Measurements from ENCODE around the gene TMC5.

The TMC5 gene

GRCh38 chr16:19431636-19432340 is 14.1 kb downstream of the TMC5 start:
- no peak for DNase-seq (ENCODE audit: low read depth)
- TF ChIP-seq MYC (IDR thresholded peaks at IDR 0.05; ENCODE audit: low read depth, low read length): no peak
- TF ChIP-seq POLR2A (IDR thresholded peaks at IDR 0.05; ENCODE audit: extremely low read depth, insufficient read length): no peak
- no peak for TF ChIP-seq CTCF (IDR thresholded peaks at IDR 0.05; ENCODE audit: low read depth, low read length)
- TF ChIP-seq MAX (IDR thresholded peaks at IDR 0.05; ENCODE audit: low read depth, low read length): no peak
- no peak overlapping the region for H3K4me3 ChIP-seq (ENCODE audit: low read depth, low read length)

GRCh38 chr16:19432429-19432828 is 14.7 kb downstream of the TMC5 start:
- no peak overlapping the region for H3K4me3 ChIP-seq (ENCODE audit: low read depth, low read length)
- peak; percentile 5 for DNase-seq (ENCODE audit: low read depth)
- TF ChIP-seq MAX (IDR thresholded peaks at IDR 0.05; ENCODE audit: low read depth, low read length) (no peak), POLR2A (IDR thresholded peaks at IDR 0.05; ENCODE audit: extremely low read depth, insufficient read length) (no peak), MYC (IDR thresholded peaks at IDR 0.05; ENCODE audit: low read depth, low read length) (no peak), CTCF (IDR thresholded peaks at IDR 0.05; ENCODE audit: low read depth, low read length) (no peak)

GRCh38 chr16:19434584-19434983 is 16.9 kb downstream of the TMC5 start:
- H3K4me3 ChIP-seq (ENCODE audit: low read depth, low read length): no peak overlapping the region
- TF ChIP-seq MAX (IDR thresholded peaks at IDR 0.05; ENCODE audit: low read depth, low read length) (no peak), MYC (IDR thresholded peaks at IDR 0.05; ENCODE audit: low read depth, low read length) (no peak), POLR2A (IDR thresholded peaks at IDR 0.05; ENCODE audit: extremely low read depth, insufficient read length) (no peak), CTCF (IDR thresholded peaks at IDR 0.05; ENCODE audit: low read depth, low read length) (no peak)
- DNase-seq (ENCODE audit: low read depth): no peak

GRCh38 chr16:19436540-19436939 is 18.9 kb downstream of the TMC5 start:
- DNase-seq (ENCODE audit: low read depth): no peak
- no peak overlapping the region for H3K4me3 ChIP-seq (ENCODE audit: low read depth, low read length)
- TF ChIP-seq CTCF (IDR thresholded peaks at IDR 0.05; ENCODE audit: low read depth, low read length): no peak
- no peak for TF ChIP-seq MYC (IDR thresholded peaks at IDR 0.05; ENCODE audit: low read depth, low read length)
- TF ChIP-seq MAX (IDR thresholded peaks at IDR 0.05; ENCODE audit: low read depth, low read length): no peak
- TF ChIP-seq POLR2A (IDR thresholded peaks at IDR 0.05; ENCODE audit: extremely low read depth, insufficient read length): no peak

GRCh38 chr16:19437280-19437679 is 19.6 kb downstream of the TMC5 start:
- H3K4me3 ChIP-seq (ENCODE audit: low read depth, low read length): no peak overlapping the region
- DNase-seq (ENCODE audit: low read depth): no peak

GRCh38 chr16:19438739-19439138 is 21.1 kb downstream of the TMC5 start:
- H3K4me3 ChIP-seq (ENCODE audit: low read depth, low read length): no peak overlapping the region
- TF ChIP-seq POLR2A (IDR thresholded peaks at IDR 0.05; ENCODE audit: extremely low read depth, insufficient read length): no peak
- TF ChIP-seq MYC (IDR thresholded peaks at IDR 0.05; ENCODE audit: low read depth, low read length): no peak
- TF ChIP-seq MAX (IDR thresholded peaks at IDR 0.05; ENCODE audit: low read depth, low read length): no peak
- DNase-seq (ENCODE audit: low read depth): no peak

More at GRCh38 chr16:19437280-19437679, 19.6 kb downstream of the TMC5 start:
- TF ChIP-seq MAX (IDR thresholded peaks at IDR 0.05; ENCODE audit: low read depth, low read length) (no peak), MYC (IDR thresholded peaks at IDR 0.05; ENCODE audit: low read depth, low read length) (no peak)

Data from NB4 (cell line).